ENCODE measurements around the gene SDHA. TPM values are rescaled to one million over a fixed set of nuclear protein-coding genes. Genes with fewer than 3 reads are reported as not detected.

SDHA gene
- polyA plus RNA-seq, 2 of the 4 experiments (the other 2 are of a cell fraction), result 115 to 134 TPM

DNA sequence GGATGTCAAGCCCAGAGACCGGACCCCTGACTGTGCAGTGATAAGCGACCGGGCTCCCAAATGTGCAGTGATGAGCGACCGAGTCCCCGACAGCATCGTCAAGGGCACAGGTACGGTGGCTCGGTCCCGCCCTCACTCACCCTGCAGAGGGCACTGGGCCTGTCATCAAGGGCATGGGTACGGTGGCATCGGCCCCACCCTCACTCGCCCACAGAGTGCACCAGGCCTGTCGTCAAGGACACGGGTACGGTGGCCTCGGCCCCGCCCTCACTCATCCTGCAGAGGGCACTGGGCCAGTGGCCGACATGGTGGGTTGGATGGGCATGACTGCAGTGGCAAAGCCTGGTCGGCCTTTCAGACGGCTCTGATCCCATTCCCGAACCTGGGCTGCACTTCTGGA, 36.6 kb upstream of the SDHA start (continued):
- TF ChIP-seq, protein P1, sequence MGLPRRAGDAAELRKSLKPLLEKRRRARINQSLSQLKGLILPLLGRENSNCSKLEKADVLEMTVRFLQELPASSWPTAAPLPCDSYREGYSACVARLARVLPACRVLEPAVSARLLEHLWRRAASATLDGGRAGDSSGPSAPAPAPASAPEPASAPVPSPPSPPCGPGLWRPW (IDR thresholded peaks at IDR 0.05), result no peak
- no peak for TF ChIP-seq ZSCAN20 (CRISPR knock-in tag; IDR thresholded peaks at IDR 0.05)
- TF ChIP-seq, protein P2, sequence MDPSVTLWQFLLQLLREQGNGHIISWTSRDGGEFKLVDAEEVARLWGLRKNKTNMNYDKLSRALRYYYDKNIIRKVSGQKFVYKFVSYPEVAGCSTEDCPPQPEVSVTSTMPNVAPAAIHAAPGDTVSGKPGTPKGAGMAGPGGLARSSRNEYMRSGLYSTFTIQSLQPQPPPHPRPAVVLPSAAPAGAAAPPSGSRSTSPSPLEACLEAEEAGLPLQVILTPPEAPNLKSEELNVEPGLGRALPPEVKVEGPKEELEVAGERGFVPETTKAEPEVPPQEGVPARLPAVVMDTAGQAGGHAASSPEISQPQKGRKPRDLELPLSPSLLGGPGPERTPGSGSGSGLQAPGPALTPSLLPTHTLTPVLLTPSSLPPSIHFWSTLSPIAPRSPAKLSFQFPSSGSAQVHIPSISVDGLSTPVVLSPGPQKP (IDR thresholded peaks at IDR 0.05; ENCODE audit: low read depth, low read length), result no peak
- TF ChIP-seq HEYL (CRISPR knock-in tag; IDR thresholded peaks at IDR 0.05), result no peak
- TF ChIP-seq HDAC2 (IDR thresholded peaks at IDR 0.05), result no peak
- TF ChIP-seq MAX (IDR thresholded peaks at IDR 0.05), result no peak
- TF ChIP-seq ATOH8 (CRISPR knock-in tag; IDR thresholded peaks at IDR 0.05; ENCODE audit: low read depth), result no peak
- no peak for TF ChIP-seq KDM5A (IDR thresholded peaks at IDR 0.05)
- no peak for TF ChIP-seq PBX3 (IDR thresholded peaks at IDR 0.05)

- POLR2A ChIA-PET, result no interaction called here
- no peak for ATAC-seq
- no peak overlapping the region for H3K27ac ChIP-seq
- no peak for TF ChIP-seq GATA3 (IDR thresholded peaks at IDR 0.05; ENCODE audit: borderline replicate concordance)
- no peak for TF ChIP-seq TFCP2L1 (CRISPR knock-in tag; IDR thresholded peaks at IDR 0.05)
- no peak for TF ChIP-seq RARB (CRISPR knock-in tag; IDR thresholded peaks at IDR 0.05)
- TF ChIP-seq EHMT2 (IDR thresholded peaks at IDR 0.05; ENCODE audit: low read depth), result no peak
- no peak for TF ChIP-seq RAD21 (conservative IDR thresholded peaks at IDR 0.05 in 1 of 2, IDR thresholded peaks at IDR 0.05 in 1 of 2)
- TF ChIP-seq CBX2 (IDR thresholded peaks at IDR 0.05; ENCODE audit: borderline replicate concordance, low read depth), result no peak
- no peak for TF ChIP-seq FOSL2 (IDR thresholded peaks at IDR 0.05)
- no peak for TF ChIP-seq FOSL2 (CRISPR knock-in tag; IDR thresholded peaks at IDR 0.05)
- TF ChIP-seq RNF2 (IDR thresholded peaks at IDR 0.05; ENCODE audit: borderline replicate concordance, low read depth), result no peak
- no peak for TF ChIP-seq SREBF2 (IDR thresholded peaks at IDR 0.05)
- no peak for TF ChIP-seq JUNB (IDR thresholded peaks at IDR 0.05)
- TF ChIP-seq BCL3 (IDR thresholded peaks at IDR 0.05), result no peak
- H3K4me1 ChIP-seq, result no peaks in the 10 kb centered on the region
- H3K9me3 ChIP-seq, result no peaks in the 10 kb centered on the region
- no peak overlapping the region for H3K4me2 ChIP-seq
- 96% methylated on average over 8 of the region's 12 CpGs for WGBS (ENCODE audit: missing lambda C conversion rate)
- FAIRE-seq, result no peak
- CTCF ChIA-PET, result no interaction called here
- no peak overlapping the region for H3K4me3 ChIP-seq
- DNase-seq (ENCODE audit: low read depth in 1 of 2, low spot score in 1 of 2), result no peak
These were observed 36.0 kb upstream of the SDHA start for GRCh38 chr5:182126-182525.

- 67% methylated on average over 7 of the region's 7 CpGs for WGBS (ENCODE audit: missing lambda C conversion rate)
- FAIRE-seq, result no peak
- CTCF ChIA-PET, result no interaction called here
- no peaks in the 10 kb centered on the region for H3K4me1 ChIP-seq
- no peak overlapping the region for H3K27ac ChIP-seq
- H3K4me2 ChIP-seq, result no peak overlapping the region
- no peak overlapping the region for H3K4me3 ChIP-seq
- no peak for DNase-seq (ENCODE audit: low read depth in 1 of 2, low spot score in 1 of 2)
- TF ChIP-seq CHD4 (IDR thresholded peaks at IDR 0.05; ENCODE audit: borderline replicate concordance), result no peak
- TF ChIP-seq CBX2 (IDR thresholded peaks at IDR 0.05; ENCODE audit: borderline replicate concordance, low read depth), result no peak
- no peak for TF ChIP-seq HEYL (CRISPR knock-in tag; IDR thresholded peaks at IDR 0.05)
- TF ChIP-seq MYC (IDR thresholded peaks at IDR 0.05; ENCODE audit: borderline replicate concordance, low read length), result no peak
- no peak for TF ChIP-seq CEBPB (IDR thresholded peaks at IDR 0.05)
- TF ChIP-seq FOSL2 (IDR thresholded peaks at IDR 0.05), result no peak
- no peak for TF ChIP-seq FOSL2 (CRISPR knock-in tag; IDR thresholded peaks at IDR 0.05)
- TF ChIP-seq ESRRA (IDR thresholded peaks at IDR 0.05; ENCODE audit: borderline replicate concordance, low read length), result no peak
- TF ChIP-seq RFX5 (IDR thresholded peaks at IDR 0.05), result no peak
- no peak for TF ChIP-seq FOSB (CRISPR knock-in tag; IDR thresholded peaks at IDR 0.05)
- no peak for ATAC-seq
- POLR2A ChIA-PET, result no interaction called here
- H3K9me3 ChIP-seq, result no peaks in the 10 kb centered on the region
These were observed 33.6 kb upstream of the SDHA start for GRCh38 chr5:184471-184870.
